ENCODE results near the gene PTPRT.

GRCh38 chr20:43238266-43238665 is 48.6 kb upstream of the PTPRT start:
- TF ChIP-seq, protein P1, sequence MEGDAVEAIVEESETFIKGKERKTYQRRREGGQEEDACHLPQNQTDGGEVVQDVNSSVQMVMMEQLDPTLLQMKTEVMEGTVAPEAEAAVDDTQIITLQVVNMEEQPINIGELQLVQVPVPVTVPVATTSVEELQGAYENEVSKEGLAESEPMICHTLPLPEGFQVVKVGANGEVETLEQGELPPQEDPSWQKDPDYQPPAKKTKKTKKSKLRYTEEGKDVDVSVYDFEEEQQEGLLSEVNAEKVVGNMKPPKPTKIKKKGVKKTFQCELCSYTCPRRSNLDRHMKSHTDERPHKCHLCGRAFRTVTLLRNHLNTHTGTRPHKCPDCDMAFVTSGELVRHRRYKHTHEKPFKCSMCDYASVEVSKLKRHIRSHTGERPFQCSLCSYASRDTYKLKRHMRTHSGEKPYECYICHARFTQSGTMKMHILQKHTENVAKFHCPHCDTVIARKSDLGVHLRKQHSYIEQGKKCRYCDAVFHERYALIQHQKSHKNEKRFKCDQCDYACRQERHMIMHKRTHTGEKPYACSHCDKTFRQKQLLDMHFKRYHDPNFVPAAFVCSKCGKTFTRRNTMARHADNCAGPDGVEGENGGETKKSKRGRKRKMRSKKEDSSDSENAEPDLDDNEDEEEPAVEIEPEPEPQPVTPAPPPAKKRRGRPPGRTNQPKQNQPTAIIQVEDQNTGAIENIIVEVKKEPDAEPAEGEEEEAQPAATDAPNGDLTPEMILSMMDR (IDR thresholded peaks at IDR 0.05; ENCODE audit: low read depth, low read length): no peak
- TF ChIP-seq POLR2A (IDR thresholded peaks at IDR 0.05; ENCODE audit: extremely low read depth, insufficient read length) (no peak), MYC (IDR thresholded peaks at IDR 0.05; ENCODE audit: low read depth, low read length) (no peak), MAX (IDR thresholded peaks at IDR 0.05; ENCODE audit: low read depth, low read length) (no peak)

Measured in NB4 (cell line).